Bronchial epithelial cell (primary cell): ENCODE data around the gene ATP2A2. TPM values are rescaled to one million over a fixed set of nuclear protein-coding genes. Genes with fewer than 3 reads are reported as not detected.

ENCODE experiments used
- DNase-seq: peaks from one replicate; pipeline ENCODE4 v3.0.0-alpha.2; 2010; ENCODE audit warnings: low read depth
- FAIRE-seq: peaks from 2 replicates; lab custom pipeline; 2011; peaks lifted over from hg19 to GRCh38; lab: Jason Lieb, UNC
- H3K27me3 ChIP-seq: 2 replicates; pipeline ENCODE4 v1.5.1; 2011; ENCODE audit warnings: low read length; ENCODE audit not compliant: control insufficient read depth, insufficient read depth
- H3K36me3 ChIP-seq: 2 replicates; pipeline ENCODE4 v1.5.1; 2011; ENCODE audit warnings: low read length; ENCODE audit not compliant: control insufficient read depth, insufficient read depth
- H3K4me3 ChIP-seq: 2 replicates; pipeline ENCODE4 v1.5.1; 2011; ENCODE audit warnings: mild to moderate bottlenecking, low read depth, low read length, control low read depth
- CTCF ChIP-seq: IDR thresholded peaks from 2 replicates; pipeline ENCODE4 v1.5.1; 2011; ENCODE audit warnings: mild to moderate bottlenecking, moderate library complexity, low read length, control low read depth, inconsistent platforms; ENCODE audit not compliant: insufficient read depth, severe bottlenecking
- total RNA-seq: library from RNA; depleted of rRNA; stranded (reverse); fragments of >200 nt; gene quantifications from 2 replicates; pipeline ENCODE4 v1.2.1, GENCODE V29; 2014

The ATP2A2 gene
- total RNA-seq, 1 donor from 2014 or later, result 125 TPM

- no peak overlapping the region for H3K4me3 ChIP-seq
- DNase-seq (peak; percentile 100), FAIRE-seq (peak; percentile 99)
- H3K36me3 ChIP-seq, result no peaks in the 10 kb centered on the region
- H3K27me3 ChIP-seq, result no peaks in the 10 kb centered on the region
- TF ChIP-seq CTCF, result no peak
Observed at GRCh38 chr12:110247340-110248095, 33.5 kb upstream of the ATP2A2 start.

DNA sequence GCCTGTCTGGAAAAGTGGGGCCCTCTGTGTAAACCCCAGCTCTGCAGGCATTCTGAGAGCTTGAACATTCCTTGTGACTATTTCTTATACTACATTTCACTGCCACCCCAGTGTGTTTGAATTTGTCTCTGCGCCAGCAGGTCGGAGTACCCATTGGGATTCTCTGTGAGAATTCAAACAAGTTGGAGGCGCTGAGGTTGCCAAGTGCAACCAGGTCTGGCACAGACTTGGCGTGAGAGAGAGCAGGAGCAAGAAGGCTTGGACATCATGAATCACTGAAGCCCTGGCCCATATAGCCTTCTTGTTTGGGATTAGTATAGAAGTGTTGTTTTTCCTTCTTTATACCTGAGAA, 33.0 kb upstream of the ATP2A2 start:
- Histone ChIP-seq H3K4me3 (no peak overlapping the region), H3K36me3 (no peaks in the 10 kb centered on the region), H3K27me3 (no peaks in the 10 kb centered on the region)
- DNase-seq, result no peak
- FAIRE-seq, result no peak
- TF ChIP-seq CTCF, result no peak

DNA sequence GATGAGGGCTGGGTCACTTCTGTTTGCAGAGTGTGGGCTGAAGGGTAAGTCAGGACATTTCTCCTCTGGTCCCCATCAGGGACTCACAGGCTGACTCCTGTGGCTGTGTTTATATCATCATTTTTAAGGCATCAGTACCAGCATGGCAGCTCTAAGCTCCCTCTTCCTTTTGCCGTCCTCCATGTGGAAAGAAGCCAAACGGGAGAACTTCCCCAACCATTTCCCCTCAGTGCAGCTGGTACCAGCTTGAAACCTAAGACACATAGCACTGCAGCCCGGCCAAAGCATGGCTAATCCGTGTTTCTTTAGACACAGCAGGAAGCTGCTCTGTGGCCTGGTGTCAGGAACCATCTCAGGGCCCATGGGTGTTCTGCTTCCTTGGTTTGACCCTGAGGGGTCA, 31.9 kb upstream of the ATP2A2 start:
- FAIRE-seq (no peak), DNase-seq (no peak)
- Histone ChIP-seq H3K27me3 (no peaks in the 10 kb centered on the region), H3K4me3 (no peak overlapping the region), H3K36me3 (no peaks in the 10 kb centered on the region)
- TF ChIP-seq CTCF, result no peak

GRCh38 chr12:110249716-110250225, 31.3 kb upstream of the ATP2A2 start:
- DNase-seq (no peak), FAIRE-seq (no peak)
- no peaks in the 10 kb centered on the region for H3K27me3 ChIP-seq
- TF ChIP-seq CTCF, result no peak
- no peak overlapping the region for H3K4me3 ChIP-seq
- no peaks in the 10 kb centered on the region for H3K36me3 ChIP-seq

DNA sequence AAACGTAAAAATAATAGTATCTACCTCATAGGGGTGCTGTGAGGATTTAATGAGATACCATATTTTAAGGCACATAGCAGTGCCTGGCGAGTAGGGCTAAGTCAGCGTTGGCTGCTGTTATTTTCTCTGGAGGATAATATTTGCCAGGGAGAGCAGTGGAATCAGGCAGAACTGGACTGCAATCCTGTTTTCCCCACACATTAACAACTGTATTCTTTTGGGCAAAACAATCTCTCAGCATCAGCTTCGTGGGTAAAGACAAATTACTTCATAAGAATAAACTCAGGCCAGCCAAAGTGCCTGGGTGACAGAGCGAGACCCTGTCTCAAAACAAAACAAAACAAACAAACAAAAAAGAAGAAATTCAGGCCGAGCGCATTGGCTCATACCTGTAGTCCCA, 29.7 kb upstream of the ATP2A2 start:
- H3K27me3 ChIP-seq, result no peaks in the 10 kb centered on the region
- no peak overlapping the region for H3K4me3 ChIP-seq
- H3K36me3 ChIP-seq, result no peaks in the 10 kb centered on the region
- no peak for TF ChIP-seq CTCF
- FAIRE-seq (no peak), DNase-seq (no peak)

- no peak for TF ChIP-seq CTCF
- no peak for DNase-seq
- Histone ChIP-seq H3K36me3 (no peaks in the 10 kb centered on the region), H3K4me3 (no peak overlapping the region), H3K27me3 (no peaks in the 10 kb centered on the region)
- FAIRE-seq, result no peak
Observed at GRCh38 chr12:110252716-110253115, 28.3 kb upstream of the ATP2A2 start.
